ENCODE results near the gene TCF25. TPM values are rescaled to one million over a fixed set of nuclear protein-coding genes. Genes with fewer than 3 reads are reported as not detected.

The TCF25 gene
- total and polyA plus RNA-seq, 2 donors (not counting 1 experiment from before 2014, with no cell fraction given): 150 to 176 TPM

DNA sequence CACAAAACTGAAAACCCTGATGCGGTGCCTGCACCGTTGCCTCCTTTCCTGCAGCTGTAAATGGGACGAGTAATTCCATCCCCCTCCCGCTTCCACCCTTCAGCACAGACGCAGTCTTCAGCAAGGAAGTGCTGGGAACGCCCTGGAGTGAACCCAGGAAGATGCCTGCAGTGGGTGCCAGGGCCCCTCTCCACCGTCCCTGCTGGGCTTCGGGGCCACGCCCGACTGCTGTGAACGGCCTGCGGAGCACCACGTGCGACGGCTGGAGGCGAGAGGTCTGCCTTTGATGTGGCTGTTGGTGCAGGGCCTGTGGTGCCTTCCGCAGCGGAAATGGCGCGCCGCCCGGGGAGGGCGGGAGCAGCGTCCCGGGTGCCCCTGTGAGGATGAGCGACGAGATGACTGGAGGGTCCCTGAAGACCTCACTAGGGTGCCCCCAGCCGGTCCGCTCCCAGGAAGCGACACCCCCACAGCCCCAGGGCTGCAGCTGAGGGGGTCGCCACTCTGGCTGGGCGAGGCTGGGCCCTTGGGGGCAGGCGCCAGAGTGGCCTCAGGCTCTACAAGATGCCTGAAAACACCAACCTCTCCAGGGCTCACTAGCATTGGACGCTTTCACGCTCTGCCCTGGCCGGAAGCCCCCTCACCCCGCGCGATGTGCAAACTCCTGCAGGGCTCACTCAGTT lies 44.5 kb downstream of the TCF25 start:
- peak overlapping the region; percentile 64 for H3K27ac ChIP-seq (ENCODE audit: insufficient read depth, low read length)
- TF ChIP-seq, protein P1, sequence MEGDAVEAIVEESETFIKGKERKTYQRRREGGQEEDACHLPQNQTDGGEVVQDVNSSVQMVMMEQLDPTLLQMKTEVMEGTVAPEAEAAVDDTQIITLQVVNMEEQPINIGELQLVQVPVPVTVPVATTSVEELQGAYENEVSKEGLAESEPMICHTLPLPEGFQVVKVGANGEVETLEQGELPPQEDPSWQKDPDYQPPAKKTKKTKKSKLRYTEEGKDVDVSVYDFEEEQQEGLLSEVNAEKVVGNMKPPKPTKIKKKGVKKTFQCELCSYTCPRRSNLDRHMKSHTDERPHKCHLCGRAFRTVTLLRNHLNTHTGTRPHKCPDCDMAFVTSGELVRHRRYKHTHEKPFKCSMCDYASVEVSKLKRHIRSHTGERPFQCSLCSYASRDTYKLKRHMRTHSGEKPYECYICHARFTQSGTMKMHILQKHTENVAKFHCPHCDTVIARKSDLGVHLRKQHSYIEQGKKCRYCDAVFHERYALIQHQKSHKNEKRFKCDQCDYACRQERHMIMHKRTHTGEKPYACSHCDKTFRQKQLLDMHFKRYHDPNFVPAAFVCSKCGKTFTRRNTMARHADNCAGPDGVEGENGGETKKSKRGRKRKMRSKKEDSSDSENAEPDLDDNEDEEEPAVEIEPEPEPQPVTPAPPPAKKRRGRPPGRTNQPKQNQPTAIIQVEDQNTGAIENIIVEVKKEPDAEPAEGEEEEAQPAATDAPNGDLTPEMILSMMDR (conservative IDR thresholded peaks at IDR 0.05 in 1 of 2, IDR thresholded peaks at IDR 0.05 in 1 of 2; ENCODE audit: low read depth in 1 of 2, low read length in 2 of 2): no peak
- TF ChIP-seq EZH2 (IDR thresholded peaks at IDR 0.05; ENCODE audit: low read length, missing control alignments): no peak
- peak overlapping the region; percentile 64 for H3K4me2 ChIP-seq (ENCODE audit: extremely low read depth, insufficient read depth, low read length)
- H3K27me3 ChIP-seq (ENCODE audit: control insufficient read depth, insufficient read depth, low read length): no peaks in the 10 kb centered on the region
- H3K9me3 ChIP-seq (ENCODE audit: control insufficient read depth, insufficient read depth, low read depth, low read length): no peaks in the 10 kb centered on the region
- no peak overlapping the region for H2AFZ ChIP-seq (ENCODE audit: low read length)
- no peaks in the 10 kb centered on the region for H4K20me1 ChIP-seq (ENCODE audit: control insufficient read depth, extremely low read depth, insufficient read depth, low read length)
- H3K36me3 ChIP-seq (ENCODE audit: control insufficient read depth, insufficient read depth, low read length): peaks cover 5% of the 10 kb centered on the region
- DNase-seq (ENCODE audit: low read depth in 2 of 2): peak; percentile 90 to 92
- H3K9ac ChIP-seq (ENCODE audit: insufficient read depth, low read length): peak overlapping the region; percentile 41
- peaks cover 21% of the 10 kb centered on the region for H3K4me1 ChIP-seq (ENCODE audit: control insufficient read depth, extremely low read depth, insufficient read depth, low read length)
- H3K4me3 ChIP-seq (replicated peaks in 1 of 4; ENCODE audit: control extremely low read depth in 1 of 4, insufficient read depth in 1 of 4, low read depth in 3 of 4, low read length in 4 of 4): peak overlapping the region in 3 of 4 experiments; percentile 12 to 51 (median 47)
- no peaks in the 10 kb centered on the region for H3K79me2 ChIP-seq (ENCODE audit: control insufficient read depth, insufficient read depth, low read length)

DNA sequence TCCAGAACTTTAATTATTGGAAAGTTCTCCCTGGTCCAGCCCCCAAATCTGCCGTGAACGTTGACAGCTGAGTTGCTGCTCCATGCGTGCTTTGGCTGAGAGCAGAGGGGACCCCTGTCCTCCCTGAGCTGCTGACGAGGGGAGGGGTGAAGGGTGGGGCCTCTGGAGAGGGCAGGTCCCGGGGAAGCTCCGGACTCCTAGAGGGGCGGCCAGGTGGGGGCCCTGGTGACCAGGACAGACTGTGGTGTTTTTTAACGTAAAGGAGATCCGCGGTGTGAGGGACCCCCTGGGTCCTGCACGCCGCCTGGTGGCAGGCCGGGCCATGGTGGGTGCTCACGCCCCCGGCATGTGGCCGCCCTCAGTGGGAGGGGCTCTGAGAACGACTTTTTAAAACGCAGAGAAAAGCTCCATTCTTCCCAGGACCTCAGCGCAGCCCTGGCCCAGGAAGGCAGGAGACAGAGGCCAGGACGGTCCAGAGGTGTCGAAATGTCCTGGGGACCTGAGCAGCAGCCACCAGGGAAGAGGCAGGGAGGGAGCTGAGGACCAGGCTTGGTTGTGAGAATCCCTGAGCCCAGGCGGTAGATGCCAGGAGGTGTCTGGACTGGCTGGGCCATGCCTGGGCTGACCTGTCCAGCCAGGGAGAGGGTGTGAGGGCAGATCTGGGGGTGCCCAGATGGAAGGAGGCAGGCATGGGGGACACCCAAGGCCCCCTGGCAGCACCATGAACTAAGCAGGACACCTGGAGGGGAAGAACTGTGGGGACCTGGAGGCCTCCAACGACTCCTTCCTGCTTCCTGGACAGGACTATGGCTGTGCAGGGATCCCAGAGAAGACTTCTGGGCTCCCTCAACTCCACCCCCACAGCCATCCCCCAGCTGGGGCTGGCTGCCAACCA lies 45.3 kb downstream of the TCF25 start, which contains the start of gene MC1R:
TSS of gene MC1R (plus strand) at position 410 of the 895 bp plus-strand sequence. CDS start at position 807, 397 bp downstream.
- H3K4me2 ChIP-seq (ENCODE audit: extremely low read depth, insufficient read depth, low read length): peak within 1 kb of the TSS; percentile 64
- peak within 1 kb of the TSS in 3 of 4 experiments; percentile 12 to 51 (median 47) for H3K4me3 ChIP-seq (replicated peaks in 1 of 4; ENCODE audit: control extremely low read depth in 1 of 4, insufficient read depth in 1 of 4, low read depth in 3 of 4, low read length in 4 of 4)
- peak within 1 kb of the TSS; percentile 41 for H3K9ac ChIP-seq (ENCODE audit: insufficient read depth, low read length)
- H3K27ac ChIP-seq (ENCODE audit: insufficient read depth, low read length): peak within 1 kb of the TSS; percentile 64
- no peak within 1 kb of the TSS for H2AFZ ChIP-seq (ENCODE audit: low read length)
- no peaks in the 10 kb centered on the region for H3K27me3 ChIP-seq (ENCODE audit: control insufficient read depth, insufficient read depth, low read length)
- no peak for TF ChIP-seq EZH2 (IDR thresholded peaks at IDR 0.05; ENCODE audit: low read length, missing control alignments)
- TF ChIP-seq, protein P1 (conservative IDR thresholded peaks at IDR 0.05 in 1 of 2, IDR thresholded peaks at IDR 0.05 in 1 of 2; ENCODE audit: low read depth in 1 of 2, low read length in 2 of 2): peak; percentile 33 to 61
- H3K79me2 ChIP-seq (ENCODE audit: control insufficient read depth, insufficient read depth, low read length): peaks cover 4% of the 10 kb centered on the region
- no peaks in the 10 kb centered on the region for H4K20me1 ChIP-seq (ENCODE audit: control insufficient read depth, extremely low read depth, insufficient read depth, low read length)
- DNase-seq (ENCODE audit: low read depth in 2 of 2): peak; percentile 29 to 44
- H3K4me1 ChIP-seq (ENCODE audit: control insufficient read depth, extremely low read depth, insufficient read depth, low read length): peaks cover 21% of the 10 kb centered on the region
- H3K9me3 ChIP-seq (ENCODE audit: control insufficient read depth, insufficient read depth, low read depth, low read length): no peaks in the 10 kb centered on the region
- H3K36me3 ChIP-seq (ENCODE audit: control insufficient read depth, insufficient read depth, low read length): peaks cover 5% of the 10 kb centered on the region
